ENCODE results near the gene CERS6.

DNA sequence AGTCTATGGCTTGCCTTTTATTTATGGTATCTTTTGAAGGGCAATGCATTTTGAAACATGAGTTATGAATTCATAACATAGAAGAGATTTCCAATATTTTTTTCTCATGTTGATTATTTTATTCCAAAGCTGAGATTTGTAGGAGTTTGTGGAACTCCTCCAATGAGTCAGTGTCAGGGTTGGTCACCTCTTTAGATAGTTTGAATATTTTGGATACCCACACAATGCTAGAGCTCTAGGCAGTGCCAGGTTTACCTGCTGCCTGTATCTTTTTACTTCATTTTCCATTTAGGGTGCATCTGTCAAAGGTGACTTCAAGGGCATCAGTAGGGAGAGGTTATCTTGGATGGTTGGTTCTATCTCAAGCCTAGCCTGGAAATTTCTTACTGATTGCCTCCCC is 152.7 kb downstream of the CERS6 start:
- TF ChIP-seq POLR2AphosphoS5 (IDR thresholded peaks at IDR 0.05) (no peak), POLR2A (IDR thresholded peaks at IDR 0.05) (no peak)

Measured in breast epithelium (tissue), 3 donors.